Adrenal gland (tissue), 5 donors: ENCODE results near the gene RAB6A.

Source experiments
- CTCF ChIP-seq, 6 experiments: fragments of 450-650 bp in 4 of 6; fragments of 200-600 bp in 2 of 6; sonication (generic) in 1 of 6; IDR thresholded peaks; 1 replicate in 5 of 6; 2 replicates in 1 of 6; pipeline versions ENCODE4 v1.5.1 to v1.8.0; 2016 to 2021; ENCODE audit warnings: antibody characterized with exemption in 6 of 6, mild to moderate bottlenecking in 2 of 6, moderate library complexity in 1 of 6
- POLR2A ChIP-seq, 2 donors: fragments of 450-650 bp; IDR thresholded peaks; one replicate each; pipeline ENCODE4 v1.6.1; 2017; ENCODE audit warnings: antibody characterized with exemption in 2 of 2, mild to moderate bottlenecking in 2 of 2, moderate library complexity in 1 of 2
- donor health status: DM: no; HTN: no; CAD: no.

GRCh38 chr11:73680687-73681086 is 80.2 kb downstream of the RAB6A start:
- TF ChIP-seq CTCF (IDR thresholded peaks at IDR 0.05) (no peak), POLR2A (IDR thresholded peaks at IDR 0.05) (no peak)
